ENCODE results near the gene SMARCB1.

DNA sequence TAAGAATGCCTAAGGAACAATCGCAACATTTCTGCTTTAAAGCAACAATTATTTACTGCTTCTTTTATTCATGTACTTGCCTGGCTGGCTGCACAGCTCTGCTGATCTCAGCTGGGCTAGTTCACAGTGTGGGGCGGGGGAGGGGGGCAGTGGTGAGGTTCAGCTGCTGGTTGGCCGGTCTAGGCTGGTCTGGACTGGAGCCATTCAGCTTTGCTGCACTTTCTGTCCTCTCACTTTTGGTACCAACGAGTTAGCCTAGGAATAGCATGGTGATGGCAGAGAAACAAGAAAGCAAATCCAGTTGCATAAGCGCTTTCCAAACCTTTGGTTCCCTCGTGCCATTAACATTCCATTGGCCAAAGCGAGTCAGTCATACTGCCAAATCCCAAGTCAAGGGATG lies 91.5 kb downstream of the SMARCB1 start:
- TF ChIP-seq, protein P1, sequence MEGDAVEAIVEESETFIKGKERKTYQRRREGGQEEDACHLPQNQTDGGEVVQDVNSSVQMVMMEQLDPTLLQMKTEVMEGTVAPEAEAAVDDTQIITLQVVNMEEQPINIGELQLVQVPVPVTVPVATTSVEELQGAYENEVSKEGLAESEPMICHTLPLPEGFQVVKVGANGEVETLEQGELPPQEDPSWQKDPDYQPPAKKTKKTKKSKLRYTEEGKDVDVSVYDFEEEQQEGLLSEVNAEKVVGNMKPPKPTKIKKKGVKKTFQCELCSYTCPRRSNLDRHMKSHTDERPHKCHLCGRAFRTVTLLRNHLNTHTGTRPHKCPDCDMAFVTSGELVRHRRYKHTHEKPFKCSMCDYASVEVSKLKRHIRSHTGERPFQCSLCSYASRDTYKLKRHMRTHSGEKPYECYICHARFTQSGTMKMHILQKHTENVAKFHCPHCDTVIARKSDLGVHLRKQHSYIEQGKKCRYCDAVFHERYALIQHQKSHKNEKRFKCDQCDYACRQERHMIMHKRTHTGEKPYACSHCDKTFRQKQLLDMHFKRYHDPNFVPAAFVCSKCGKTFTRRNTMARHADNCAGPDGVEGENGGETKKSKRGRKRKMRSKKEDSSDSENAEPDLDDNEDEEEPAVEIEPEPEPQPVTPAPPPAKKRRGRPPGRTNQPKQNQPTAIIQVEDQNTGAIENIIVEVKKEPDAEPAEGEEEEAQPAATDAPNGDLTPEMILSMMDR (conservative IDR thresholded peaks at IDR 0.05), result no peak
- TF ChIP-seq EZH2 (IDR thresholded peaks at IDR 0.05; ENCODE audit: low read depth), result no peak
